HEK293T (cell line): ENCODE results near the gene KSR2.

Source experiments
- CTCF ChIA-PET: fragments of 350-600 bp; formaldehyde crosslinking; extraction: SDS; loops from one replicate; lab custom pipeline; 2021; ENCODE audit warnings: antibody characterized with exemption, inconsistent platforms; lab: Yijun Ruan, JAX
- POLR2A ChIA-PET: fragments of 350-600 bp; formaldehyde crosslinking; extraction: SDS; loops from one replicate; lab custom pipeline; 2020; ENCODE audit warnings: antibody characterized with exemption, inconsistent platforms; lab: Yijun Ruan, JAX
- DNase-seq: peaks from one replicate; pipeline ENCODE4 v3.0.0; 2012; ENCODE audit warnings: mixed read lengths; ENCODE audit errors: extremely low spot score
- ARNT ChIP-seq: fragments of 450-650 bp; IDR thresholded peaks from 2 replicates; pipeline ENCODE4 v1.6.1; 2017; ENCODE audit warnings: mild to moderate bottlenecking
- BHLHE40 ChIP-seq: fragments of 450-650 bp; IDR thresholded peaks from 2 replicates; pipeline ENCODE4 v1.6.1; 2016; ENCODE audit warnings: mild to moderate bottlenecking, moderate library complexity, borderline replicate concordance
- CTBP1 ChIP-seq: fragments of 450-650 bp; IDR thresholded peaks from 2 replicates; pipeline ENCODE4 v1.6.1; 2016; ENCODE audit warnings: borderline replicate concordance
- ELF4 ChIP-seq: fragments of 450-650 bp; IDR thresholded peaks from 2 replicates; pipeline ENCODE4 v1.6.1; 2017; ENCODE audit warnings: antibody characterized with exemption
- FOXA1 ChIP-seq: fragments of 450-650 bp; IDR thresholded peaks from 2 replicates; pipeline ENCODE4 v1.6.1; 2016; ENCODE audit warnings: mild to moderate bottlenecking
- FOXK2 ChIP-seq: fragments of 450-650 bp; IDR thresholded peaks from 2 replicates; pipeline ENCODE4 v1.6.1; 2016; ENCODE audit warnings: mild to moderate bottlenecking
- FOXM1 ChIP-seq: fragments of 450-650 bp; IDR thresholded peaks from 2 replicates; pipeline ENCODE4 v1.6.1; 2017; ENCODE audit warnings: mild to moderate bottlenecking, borderline replicate concordance
- HDGF ChIP-seq: fragments of 450-650 bp; IDR thresholded peaks from 2 replicates; pipeline ENCODE4 v1.6.1; 2017; ENCODE audit warnings: antibody characterized with exemption, borderline replicate concordance
- L3MBTL2 ChIP-seq: fragments of 450-650 bp; conservative IDR thresholded peaks from 2 replicates; pipeline ENCODE4 v1.6.1; 2016; ENCODE audit warnings: mild to moderate bottlenecking
- LEF1 ChIP-seq: fragments of 450-650 bp; IDR thresholded peaks from 2 replicates; pipeline ENCODE4 v1.6.1; 2017; ENCODE audit warnings: mild to moderate bottlenecking, borderline replicate concordance
- NFRKB ChIP-seq: fragments of 450-650 bp; IDR thresholded peaks from 2 replicates; pipeline ENCODE4 v1.6.1; 2016; ENCODE audit warnings: mild to moderate bottlenecking, moderate library complexity
- SP1 ChIP-seq: fragments of 450-650 bp; IDR thresholded peaks from 2 replicates; pipeline ENCODE4 v1.6.1; 2017
- SUZ12 ChIP-seq: fragments of 450-650 bp; IDR thresholded peaks from 2 replicates; pipeline ENCODE4 v1.6.1; 2016; ENCODE audit warnings: mild to moderate bottlenecking
- TARDBP ChIP-seq: fragments of 450-650 bp; IDR thresholded peaks from 2 replicates; pipeline ENCODE4 v1.6.1; 2016
- ZNF384 ChIP-seq: fragments of 450-650 bp; IDR thresholded peaks from 2 replicates; pipeline ENCODE4 v1.6.1; 2016
- TF ChIP-seq, protein P1 (sequence below): fragments of 450-650 bp; IDR thresholded peaks from 2 replicates; pipeline ENCODE4 v1.6.1; 2016

KSR2 gene

DNA sequence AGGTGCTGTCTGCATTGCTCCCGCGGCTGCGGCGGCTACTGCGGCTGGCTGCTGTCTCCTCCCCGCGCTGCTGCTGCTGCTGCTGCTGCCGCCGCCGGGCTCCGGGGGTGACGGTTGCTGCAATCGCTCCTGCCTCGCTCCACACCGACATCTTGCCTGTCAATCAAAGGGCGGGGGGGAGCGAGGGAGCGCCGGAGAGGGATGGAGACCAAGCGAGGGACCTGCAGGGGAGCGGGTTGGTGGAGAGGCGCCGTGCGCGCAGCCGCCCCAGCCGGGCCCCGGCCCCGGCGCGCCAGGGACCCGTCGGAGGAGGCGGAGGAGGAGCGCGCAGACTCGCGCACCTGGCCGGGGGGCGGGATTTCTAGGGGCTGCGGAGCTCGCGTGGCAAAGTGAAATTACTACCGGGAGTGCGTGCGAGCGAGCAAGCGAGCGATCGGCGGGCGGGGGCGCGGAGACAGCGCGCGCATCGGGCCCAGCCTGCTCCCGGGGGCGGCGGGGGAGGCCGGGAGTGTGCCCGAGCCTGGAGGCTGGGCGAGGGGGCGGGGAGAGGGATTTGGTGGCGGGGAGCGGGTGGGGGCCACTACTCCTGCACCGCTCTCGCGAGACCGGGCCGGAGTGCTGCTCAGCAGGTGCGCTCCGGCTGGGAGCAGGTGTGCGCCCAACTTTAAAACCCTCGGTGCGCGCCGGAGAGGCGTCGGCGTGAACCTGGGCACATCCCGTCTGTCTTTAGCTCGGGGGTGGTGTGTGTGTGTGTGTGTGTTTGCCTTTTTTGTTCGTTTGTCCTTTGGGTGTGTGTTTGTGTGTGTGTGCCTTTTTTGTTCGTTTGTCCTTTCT lies at the start of gene KSR2:
Gene KSR2, minus strand, starts transcription at position 165 of the 834 bp plus-strand sequence. CDS start 735 bp downstream, outside the sequence.
- TF ChIP-seq SUZ12 (no peak), L3MBTL2 (peak; percentile 85), BHLHE40 (no peak), ARNT (peak; percentile 82)
- TF ChIP-seq, protein P1, sequence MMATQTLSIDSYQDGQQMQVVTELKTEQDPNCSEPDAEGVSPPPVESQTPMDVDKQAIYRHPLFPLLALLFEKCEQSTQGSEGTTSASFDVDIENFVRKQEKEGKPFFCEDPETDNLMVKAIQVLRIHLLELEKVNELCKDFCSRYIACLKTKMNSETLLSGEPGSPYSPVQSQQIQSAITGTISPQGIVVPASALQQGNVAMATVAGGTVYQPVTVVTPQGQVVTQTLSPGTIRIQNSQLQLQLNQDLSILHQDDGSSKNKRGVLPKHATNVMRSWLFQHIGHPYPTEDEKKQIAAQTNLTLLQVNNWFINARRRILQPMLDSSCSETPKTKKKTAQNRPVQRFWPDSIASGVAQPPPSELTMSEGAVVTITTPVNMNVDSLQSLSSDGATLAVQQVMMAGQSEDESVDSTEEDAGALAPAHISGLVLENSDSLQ = peak; percentile 97
- peak; percentile 84 for DNase-seq
- CTCF ChIA-PET = no interaction called here
- POLR2A ChIA-PET = no interaction called here

DNA sequence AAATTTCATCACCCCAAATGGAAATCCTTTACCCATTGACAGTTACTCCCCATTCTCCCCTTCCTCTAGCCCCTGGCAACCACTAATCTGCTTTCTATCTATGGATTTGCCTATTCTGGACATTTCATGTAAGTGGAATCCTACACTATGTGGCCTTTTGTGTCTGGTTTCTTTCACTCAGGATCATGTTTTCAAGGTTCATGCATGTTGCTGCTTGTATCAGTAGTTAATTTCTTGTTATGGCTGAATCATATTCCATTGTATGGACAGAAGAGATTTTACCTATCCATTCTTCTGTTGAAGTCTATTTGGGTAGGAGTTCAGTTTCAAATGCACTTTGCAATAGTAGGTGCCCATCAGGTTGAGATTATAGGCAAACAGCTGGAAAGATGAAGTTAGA lies 49.1 kb upstream of the KSR2 start:
- no peak for DNase-seq
- no peak for TF ChIP-seq LEF1
- no peak for TF ChIP-seq TARDBP
- no peak for TF ChIP-seq SUZ12
- TF ChIP-seq L3MBTL2 = no peak
- no peak for TF ChIP-seq HDGF
- TF ChIP-seq BHLHE40 = no peak
- no peak for TF ChIP-seq CTBP1
- TF ChIP-seq ZNF384 = no peak
- TF ChIP-seq FOXA1 = no peak
- no peak for TF ChIP-seq NFRKB
- TF ChIP-seq ARNT = no peak
- no peak for TF ChIP-seq ELF4
- no peak for TF ChIP-seq FOXK2
- TF ChIP-seq FOXM1 = no peak
- TF ChIP-seq, protein P1 = no peak
- TF ChIP-seq SP1 = no peak
- ChIA-PET CTCF (no interaction called here), POLR2A (interaction anchor here (1.0 to 1.9 kb wide), 2 partner anchors 56 to 140 kb away, joined by 3 to 7 read pairs; no protein-coding TSS in a partner anchor)

DNA sequence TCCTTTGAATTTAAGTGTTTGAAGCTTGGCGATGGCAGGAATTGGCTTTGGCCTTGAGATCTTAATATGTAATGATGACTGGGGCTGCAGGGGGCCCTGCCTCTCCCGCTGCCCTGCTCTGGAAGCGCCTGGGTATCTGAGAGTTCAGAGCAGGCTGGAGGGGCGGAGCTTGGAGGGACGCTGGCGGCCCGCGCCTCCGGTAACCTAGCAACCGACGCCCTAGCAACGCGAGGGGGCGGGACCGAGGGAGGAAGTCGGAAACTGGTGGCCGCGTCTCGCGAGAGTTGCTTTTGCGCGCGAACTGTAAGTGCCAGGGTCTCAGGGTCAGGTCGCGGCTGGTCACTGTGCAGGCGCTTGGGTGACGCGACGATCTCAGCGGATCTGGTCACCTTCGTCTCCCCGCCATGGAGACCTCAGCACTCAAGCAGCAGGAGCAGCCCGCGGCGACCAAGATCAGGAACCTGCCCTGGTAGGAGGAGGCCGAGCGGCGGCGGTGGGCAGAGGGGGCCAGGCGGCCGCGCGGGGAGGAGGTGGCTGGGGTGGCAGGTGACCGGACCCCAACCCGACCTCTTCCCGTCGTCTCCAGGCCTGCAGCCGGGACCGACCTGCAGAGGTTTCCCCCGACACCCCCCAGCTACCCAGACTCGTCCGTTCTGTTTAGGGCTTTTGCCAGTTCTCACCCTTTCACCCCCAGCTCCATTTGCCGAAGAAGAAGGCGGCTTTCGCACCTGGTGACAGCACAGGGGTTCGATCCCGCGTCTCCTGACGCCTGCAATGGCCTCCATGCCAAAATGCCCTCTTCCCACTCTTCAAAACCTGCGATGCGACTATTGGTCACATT lies 47.9 kb upstream of the KSR2 start, which contains the start of gene RFC5:
Gene RFC5, plus strand, starts transcription at position 280 of the 841 bp plus-strand sequence. Its CDS starts 125 bp downstream, at position 405.
- CTCF ChIA-PET = no interaction called here
- TF ChIP-seq BHLHE40 (no peak), ZNF384 (no peak), FOXK2 (no peak), SP1 (no peak), SUZ12 (no peak), ELF4 (0 out of 2 replicates have a peak, but pooled peaks have one; percentile 14), HDGF (no peak), L3MBTL2 (peak; percentile 95), NFRKB (no peak), CTBP1 (no peak)
- TF ChIP-seq, protein P1 = no peak
- POLR2A ChIA-PET = interaction anchor here (0.6 to 1.9 kb wide), 12 partner anchors 9 to 139 kb away, joined by 3 to 7 read pairs (median 4); partner anchors contain the start of gene PEBP1
- DNase-seq = peak; percentile 100

DNA sequence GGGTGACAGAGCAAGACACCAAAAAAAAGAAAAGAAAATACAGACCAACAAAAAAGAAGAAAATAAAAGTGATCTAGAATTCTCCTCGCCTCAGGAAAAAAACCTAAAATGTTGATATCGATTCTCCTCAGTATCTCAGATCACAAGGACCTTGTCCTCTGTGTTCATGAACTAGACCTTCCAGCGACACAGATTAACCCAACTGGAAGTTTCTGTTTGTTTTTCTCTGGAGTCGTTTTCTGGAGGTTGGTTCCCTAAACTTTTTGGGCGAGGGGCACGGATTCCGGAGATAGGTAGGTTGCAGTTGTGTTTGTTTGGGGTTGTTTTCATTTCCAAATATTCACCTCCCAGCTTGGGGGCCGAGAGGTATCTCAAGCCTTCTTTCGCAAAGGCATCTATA lies 47.2 kb upstream of the KSR2 start:
- ChIA-PET POLR2A (interaction anchor here (0.6 to 1.9 kb wide), 11 partner anchors 10 to 138 kb away, joined by 3 to 7 read pairs (median 4); partner anchors contain the start of gene PEBP1), CTCF (no interaction called here)
- no peak for DNase-seq
- TF ChIP-seq ARNT = 0 out of 2 replicates have a peak, but pooled peaks have one; percentile 10
- no peak for TF ChIP-seq CTBP1

DNA sequence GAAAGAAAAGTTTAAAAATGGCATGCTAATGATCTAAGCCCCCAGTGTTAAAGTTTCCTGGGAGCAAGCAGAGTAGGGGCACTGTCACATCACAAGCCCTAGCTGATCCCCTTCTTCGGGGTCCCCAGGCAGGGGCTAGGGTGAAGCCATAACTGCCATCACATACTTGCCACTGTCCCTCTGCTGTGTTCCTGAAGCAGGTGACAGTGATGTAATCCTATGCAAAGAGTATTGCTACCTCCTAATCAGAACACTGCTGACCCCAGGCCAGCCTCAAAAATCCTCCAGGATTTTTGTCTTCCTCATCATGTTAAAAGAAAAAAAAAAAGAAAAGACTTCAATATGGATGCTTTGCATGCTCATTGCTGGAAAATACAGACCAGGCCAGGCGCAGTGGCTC lies 46.5 kb upstream of the KSR2 start:
- CTCF ChIA-PET = no interaction called here

More for the DNA sequence above, 46.5 kb upstream of the KSR2 start:
- no peak for DNase-seq
- POLR2A ChIA-PET = no interaction called here
- no peak for TF ChIP-seq NFRKB
- TF ChIP-seq, protein P1 = no peak
- no peak for TF ChIP-seq BHLHE40
- no peak for TF ChIP-seq FOXM1
- TF ChIP-seq ARNT = no peak
- no peak for TF ChIP-seq ZNF384
- no peak for TF ChIP-seq HDGF
- TF ChIP-seq SP1 = no peak
